ENCODE data around the gene MAP3K7CL.

MAP3K7CL gene

DNA sequence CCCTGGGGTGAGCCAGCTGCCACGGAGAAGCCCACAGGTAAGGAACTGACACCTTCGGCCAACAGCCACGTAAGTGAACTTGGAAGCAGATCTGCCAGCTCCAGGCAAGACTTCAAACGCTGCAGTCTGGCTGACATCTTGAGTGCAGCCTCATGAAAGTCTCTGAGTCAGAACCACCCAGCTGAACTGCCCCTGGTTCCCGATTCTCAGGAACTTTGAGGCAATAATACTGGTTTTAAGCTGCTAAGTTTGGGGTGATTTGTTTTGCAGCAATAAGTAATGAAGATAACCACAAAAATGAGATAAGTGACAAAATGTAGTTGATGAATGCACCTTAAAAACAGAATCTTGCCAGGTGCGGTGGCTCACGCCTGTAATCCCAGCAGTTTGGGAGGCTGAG, 48.5 kb downstream of the MAP3K7CL start:
- no peaks in the 10 kb centered on the region for H3K9me3 Mint-ChIP-seq
- TF ChIP-seq, protein P1, sequence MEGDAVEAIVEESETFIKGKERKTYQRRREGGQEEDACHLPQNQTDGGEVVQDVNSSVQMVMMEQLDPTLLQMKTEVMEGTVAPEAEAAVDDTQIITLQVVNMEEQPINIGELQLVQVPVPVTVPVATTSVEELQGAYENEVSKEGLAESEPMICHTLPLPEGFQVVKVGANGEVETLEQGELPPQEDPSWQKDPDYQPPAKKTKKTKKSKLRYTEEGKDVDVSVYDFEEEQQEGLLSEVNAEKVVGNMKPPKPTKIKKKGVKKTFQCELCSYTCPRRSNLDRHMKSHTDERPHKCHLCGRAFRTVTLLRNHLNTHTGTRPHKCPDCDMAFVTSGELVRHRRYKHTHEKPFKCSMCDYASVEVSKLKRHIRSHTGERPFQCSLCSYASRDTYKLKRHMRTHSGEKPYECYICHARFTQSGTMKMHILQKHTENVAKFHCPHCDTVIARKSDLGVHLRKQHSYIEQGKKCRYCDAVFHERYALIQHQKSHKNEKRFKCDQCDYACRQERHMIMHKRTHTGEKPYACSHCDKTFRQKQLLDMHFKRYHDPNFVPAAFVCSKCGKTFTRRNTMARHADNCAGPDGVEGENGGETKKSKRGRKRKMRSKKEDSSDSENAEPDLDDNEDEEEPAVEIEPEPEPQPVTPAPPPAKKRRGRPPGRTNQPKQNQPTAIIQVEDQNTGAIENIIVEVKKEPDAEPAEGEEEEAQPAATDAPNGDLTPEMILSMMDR (IDR thresholded peaks at IDR 0.05; ENCODE audit: unreplicated experiment in 3 of 3): no peak
- H3K27me3 Mint-ChIP-seq (ENCODE audit: low read depth): no peaks in the 10 kb centered on the region
- no peak overlapping the region for H3K27ac Mint-ChIP-seq
- no peaks in the 10 kb centered on the region for H3K36me3 Mint-ChIP-seq (ENCODE audit: low read depth)
- peaks cover 32% of the 10 kb centered on the region for H3K4me1 Mint-ChIP-seq
- no peak overlapping the region for H3K4me3 Mint-ChIP-seq

DNA sequence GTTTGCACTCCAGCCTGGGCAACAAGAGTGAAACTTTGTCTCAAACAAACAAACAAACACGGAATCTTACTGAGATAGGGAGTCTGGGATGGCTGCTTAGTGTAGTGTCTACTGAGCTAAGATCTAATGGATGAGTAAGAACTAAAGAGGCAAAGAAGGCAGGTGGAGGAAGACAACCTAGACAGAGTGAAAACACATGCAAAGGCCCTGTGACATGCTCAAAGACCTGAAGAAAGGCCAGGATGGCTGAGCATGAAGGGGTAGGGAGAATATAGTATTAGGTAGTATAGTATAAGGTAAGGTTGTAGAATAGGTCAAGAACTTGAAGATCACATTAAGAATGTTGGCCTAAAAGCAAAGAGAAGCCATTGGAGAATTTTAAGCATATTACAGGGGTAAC, 49.1 kb downstream of the MAP3K7CL start:
- H3K27ac Mint-ChIP-seq: no peak overlapping the region
- TF ChIP-seq, protein P1 (IDR thresholded peaks at IDR 0.05; ENCODE audit: unreplicated experiment in 3 of 3): no peak
- no peaks in the 10 kb centered on the region for H3K27me3 Mint-ChIP-seq (ENCODE audit: low read depth)
- peaks cover 30% of the 10 kb centered on the region for H3K4me1 Mint-ChIP-seq
- no peaks in the 10 kb centered on the region for H3K9me3 Mint-ChIP-seq
- H3K4me3 Mint-ChIP-seq: no peak overlapping the region
- H3K36me3 Mint-ChIP-seq (ENCODE audit: low read depth): no peaks in the 10 kb centered on the region

DNA sequence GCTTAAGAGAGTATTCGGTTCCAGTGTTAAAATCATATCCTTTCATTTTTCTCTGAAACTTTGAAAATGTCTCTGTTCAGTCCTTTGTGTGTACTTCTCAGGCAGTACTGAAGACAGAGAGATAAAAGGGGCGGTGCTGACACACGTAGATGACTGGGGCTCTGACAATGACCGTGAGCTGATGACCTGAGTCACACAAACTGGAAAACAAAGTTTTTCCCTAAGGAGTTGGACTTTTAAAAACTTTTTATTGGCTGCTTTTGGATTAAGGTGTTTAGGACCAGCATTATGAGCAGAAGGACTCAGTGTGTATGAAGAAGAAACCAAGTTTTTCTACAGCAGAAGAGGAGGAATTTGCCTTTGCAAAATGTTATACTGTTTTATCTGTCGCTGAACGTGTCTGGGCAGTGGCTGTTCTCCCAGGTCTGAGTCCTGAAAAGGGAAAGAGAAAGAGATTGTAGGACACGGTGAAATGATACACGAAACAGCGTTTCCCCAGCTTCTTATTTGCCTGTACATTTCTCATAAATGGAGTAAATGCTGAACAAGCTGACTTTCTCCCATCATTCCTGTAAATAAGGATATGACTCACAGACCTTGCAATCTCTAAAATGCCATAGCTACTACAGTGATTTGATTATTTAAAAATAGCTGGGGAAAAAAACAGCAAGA, 51.5 kb downstream of the MAP3K7CL start:
- H3K36me3 Mint-ChIP-seq (ENCODE audit: low read depth): no peaks in the 10 kb centered on the region
- H3K27me3 Mint-ChIP-seq (ENCODE audit: low read depth): no peaks in the 10 kb centered on the region
- H3K27ac Mint-ChIP-seq: peak overlapping the region; percentile 52 to 80 (median 73)
- TF ChIP-seq, protein P1 (IDR thresholded peaks at IDR 0.05; ENCODE audit: unreplicated experiment in 3 of 3): no peak
- H3K9me3 Mint-ChIP-seq: no peaks in the 10 kb centered on the region
- H3K4me1 Mint-ChIP-seq: peaks cover 19% of the 10 kb centered on the region
- peak overlapping the region in 1 of 3 experiments; percentile 49 for H3K4me3 Mint-ChIP-seq

DNA sequence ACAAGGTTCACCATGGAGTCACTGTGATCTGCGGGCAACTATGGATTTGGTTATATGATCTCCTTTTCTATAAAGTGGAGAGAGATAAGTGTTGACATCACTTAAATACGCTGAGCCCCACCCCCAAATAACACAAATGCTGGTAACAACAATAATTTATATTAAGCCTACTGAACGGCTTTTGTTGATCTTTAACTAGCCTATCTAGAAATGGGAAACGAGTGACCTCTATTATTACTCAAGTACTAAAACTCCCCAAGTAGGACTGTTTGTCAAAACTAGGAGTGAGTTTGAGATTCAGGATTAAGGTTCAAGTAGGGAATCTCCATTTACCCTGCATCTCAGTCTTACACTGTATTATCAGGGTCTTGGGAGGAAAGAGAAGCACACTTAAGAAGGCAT, 52.2 kb downstream of the MAP3K7CL start:
- H3K27ac Mint-ChIP-seq: no peak overlapping the region
- no peaks in the 10 kb centered on the region for H3K36me3 Mint-ChIP-seq (ENCODE audit: low read depth)
- no peaks in the 10 kb centered on the region for H3K27me3 Mint-ChIP-seq (ENCODE audit: low read depth)
- H3K9me3 Mint-ChIP-seq: no peaks in the 10 kb centered on the region
- H3K4me3 Mint-ChIP-seq: no peak overlapping the region
- H3K4me1 Mint-ChIP-seq: peaks cover 19% of the 10 kb centered on the region
- TF ChIP-seq, protein P1 (IDR thresholded peaks at IDR 0.05; ENCODE audit: unreplicated experiment in 3 of 3): no peak

DNA sequence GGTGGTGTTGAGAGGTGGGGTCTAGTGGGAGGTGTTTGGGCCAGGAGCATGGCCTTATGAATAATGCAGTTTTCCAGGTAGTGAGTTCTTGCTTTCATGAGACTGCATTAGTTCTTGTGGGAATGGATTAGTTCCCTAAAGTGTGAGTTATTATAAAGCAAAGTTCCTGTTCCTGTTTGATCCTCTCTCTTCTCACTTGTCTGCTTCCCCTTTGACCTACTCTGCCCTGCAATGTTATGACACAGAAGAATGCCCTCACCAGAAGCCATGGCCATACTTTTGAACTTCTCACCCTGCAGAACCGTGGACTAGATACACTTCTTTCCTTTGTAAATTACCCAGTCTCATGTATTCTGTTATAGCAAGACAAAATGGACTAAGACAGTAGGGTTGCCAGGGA, 53.6 kb downstream of the MAP3K7CL start:
- H3K27ac Mint-ChIP-seq: no peak overlapping the region

More for the DNA sequence above, 53.6 kb downstream of the MAP3K7CL start:
- H3K27me3 Mint-ChIP-seq (ENCODE audit: low read depth): no peaks in the 10 kb centered on the region
- H3K4me1 Mint-ChIP-seq: peaks cover 13% of the 10 kb centered on the region
- no peaks in the 10 kb centered on the region for H3K36me3 Mint-ChIP-seq (ENCODE audit: low read depth)
- no peak overlapping the region for H3K4me3 Mint-ChIP-seq
- no peaks in the 10 kb centered on the region for H3K9me3 Mint-ChIP-seq
- TF ChIP-seq, protein P1 (IDR thresholded peaks at IDR 0.05; ENCODE audit: unreplicated experiment in 3 of 3): no peak
